IPS-20b (cell line): ENCODE results near the gene SCN1B.
"Not testable (repeated sequence)": the region's sequence is repeated elsewhere in the genome, so short reads cannot be mapped to it uniquely, and the experiment has no call there.

Experiments used
- H3K27ac ChIP-seq: one replicate; pipeline ENCODE4 v1.5.1; 2013; ENCODE audit warnings: low read length
- H3K27me3 ChIP-seq: 2 replicates; pipeline ENCODE4 v1.6.1; 2013; ENCODE audit warnings: mild to moderate bottlenecking, low read length, inconsistent platforms; ENCODE audit not compliant: insufficient read depth
- H3K36me3 ChIP-seq: 2 replicates; pipeline ENCODE4 v1.6.1; 2013; ENCODE audit warnings: low read depth, mild to moderate bottlenecking, inconsistent platforms, low read length, moderate library complexity; ENCODE audit not compliant: insufficient read depth
- H3K4me1 ChIP-seq: 2 replicates; pipeline ENCODE4 v1.6.1; 2013; ENCODE audit warnings: mild to moderate bottlenecking, control low read depth, inconsistent platforms, low read length, moderate library complexity; ENCODE audit not compliant: insufficient read depth
- H3K4me3 ChIP-seq: 2 replicates; pipeline ENCODE4 v1.5.1; 2013; ENCODE audit warnings: mild to moderate bottlenecking, low read length, inconsistent platforms
- H3K9ac ChIP-seq: 2 replicates; pipeline ENCODE4 v1.6.1; 2013; ENCODE audit warnings: low read depth, mild to moderate bottlenecking, inconsistent platforms, low read length, moderate library complexity
- H3K9me3 ChIP-seq: 2 replicates; pipeline ENCODE4 v1.6.1; 2013; ENCODE audit warnings: mild to moderate bottlenecking, low read depth, low read length, inconsistent platforms; ENCODE audit not compliant: insufficient read depth

SCN1B gene

DNA sequence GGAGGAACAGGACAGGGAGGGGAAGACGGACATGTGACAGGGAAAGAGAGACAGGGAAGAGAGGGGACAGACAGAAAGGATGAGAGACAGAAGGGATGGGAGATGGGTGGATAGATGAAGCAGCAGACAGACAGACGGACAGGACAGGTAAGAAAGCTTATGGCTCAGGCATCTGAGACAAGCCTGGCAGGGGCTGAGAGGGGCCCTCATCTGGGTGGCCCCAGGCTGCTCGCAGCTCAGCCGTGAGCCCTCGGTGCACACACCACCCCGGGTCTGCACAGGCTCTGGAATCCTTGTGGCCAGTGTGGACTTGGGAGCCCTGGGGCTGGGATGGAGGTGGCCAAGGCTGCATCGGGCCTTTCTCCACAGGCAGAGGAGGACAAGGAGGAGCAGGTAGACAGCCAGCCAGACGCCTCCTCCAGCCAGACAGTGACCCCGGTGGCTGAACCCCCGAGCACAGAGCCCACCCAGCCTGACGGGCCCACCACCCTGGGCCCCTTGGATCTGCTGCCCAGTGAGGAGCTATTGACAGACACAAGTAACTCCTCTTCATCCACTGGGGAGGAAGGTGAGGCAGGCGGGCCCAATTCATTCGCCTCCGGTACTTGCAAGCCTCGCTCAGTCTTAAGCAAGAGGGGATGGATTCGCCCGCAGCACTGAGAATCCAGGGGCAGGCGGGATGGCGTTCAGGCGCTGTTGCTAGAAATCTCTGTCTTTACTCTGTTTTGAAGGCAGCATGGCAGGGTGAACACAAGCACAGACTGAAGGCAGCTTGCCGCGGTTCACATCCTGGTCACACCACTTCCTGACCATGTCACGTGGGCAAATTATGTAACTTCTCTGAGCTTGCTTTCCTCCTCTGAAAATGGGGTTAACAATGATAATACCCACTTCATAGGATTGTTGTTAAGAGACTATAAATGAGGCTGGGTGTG lies 16.2 kb upstream of the SCN1B start:
- peaks cover 98% of the 10 kb centered on the region for H3K36me3 ChIP-seq

DNA sequence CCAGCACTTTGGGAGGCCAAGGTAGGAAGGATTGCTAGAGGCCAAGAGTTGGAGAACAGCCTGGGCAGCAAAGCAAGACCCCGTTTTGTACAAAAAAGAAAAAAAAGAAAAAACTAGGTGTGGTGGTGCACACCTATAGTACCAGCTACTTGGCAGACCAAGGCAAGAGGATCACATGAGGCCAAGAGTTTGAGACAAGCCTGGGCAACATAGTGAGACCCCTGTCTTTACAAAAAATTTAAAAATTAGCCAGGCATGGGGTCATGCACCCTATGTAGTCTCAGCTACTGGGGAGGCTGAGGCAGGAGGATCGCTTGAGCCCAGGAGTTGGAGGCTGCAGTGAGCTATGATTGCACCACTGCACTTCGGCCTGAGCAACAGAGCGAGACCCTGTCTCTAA lies 15.5 kb upstream of the SCN1B start:
- not testable (repeated sequence) for H3K27ac ChIP-seq, H3K9me3 ChIP-seq, H3K27me3 ChIP-seq, H3K4me1 ChIP-seq, H3K9ac ChIP-seq, H3K4me3 ChIP-seq
- peaks cover 98% of the 10 kb centered on the region for H3K36me3 ChIP-seq

More for the DNA sequence above, 16.2 kb upstream of the SCN1B start:
- no peaks in the 10 kb centered on the region for H3K4me1 ChIP-seq
- H3K9me3 ChIP-seq, result no peaks in the 10 kb centered on the region
- no peak overlapping the region for H3K27ac ChIP-seq
- H3K4me3 ChIP-seq, result no peak overlapping the region
- H3K9ac ChIP-seq, result no peak overlapping the region
- H3K27me3 ChIP-seq, result no peaks in the 10 kb centered on the region

DNA sequence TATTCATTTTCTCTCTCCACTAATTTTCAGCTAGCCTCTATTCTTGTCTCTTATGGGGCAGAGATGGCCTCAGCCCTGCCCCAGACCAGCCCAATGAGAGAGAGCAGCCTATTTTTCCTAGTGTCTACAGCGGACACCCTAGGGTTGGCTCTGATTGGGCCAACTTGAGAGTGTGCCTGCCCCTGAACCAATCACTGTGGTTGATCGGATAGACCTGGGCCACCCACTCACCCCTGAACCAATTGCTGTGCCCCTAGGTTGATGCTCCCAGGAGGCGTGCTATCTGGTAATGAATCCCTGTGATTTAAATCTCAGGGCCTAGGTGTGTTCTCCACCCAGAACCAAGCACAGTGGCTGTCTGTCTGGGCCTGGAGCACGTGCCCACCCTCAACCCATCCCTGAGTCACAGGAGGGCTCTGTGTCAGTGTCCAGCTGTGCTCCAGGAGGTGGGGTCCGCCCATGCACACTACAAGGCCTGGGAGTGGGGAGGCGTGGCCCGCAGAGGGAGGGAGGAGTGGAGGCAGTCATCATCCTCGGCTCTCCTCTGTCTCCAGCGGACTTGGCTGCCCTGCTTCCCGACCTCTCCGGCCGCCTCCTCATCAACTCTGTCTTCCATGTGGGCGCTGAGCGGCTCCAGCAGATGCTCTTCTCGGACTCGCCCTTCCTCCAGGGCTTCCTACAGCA lies 14.9 kb upstream of the SCN1B start:
- Histone ChIP-seq H3K4me3 (no peak overlapping the region), H3K27ac (no peak overlapping the region), H3K4me1 (no peaks in the 10 kb centered on the region), H3K9ac (no peak overlapping the region), H3K9me3 (no peaks in the 10 kb centered on the region), H3K27me3 (no peaks in the 10 kb centered on the region), H3K36me3 (peaks cover 98% of the 10 kb centered on the region)

DNA sequence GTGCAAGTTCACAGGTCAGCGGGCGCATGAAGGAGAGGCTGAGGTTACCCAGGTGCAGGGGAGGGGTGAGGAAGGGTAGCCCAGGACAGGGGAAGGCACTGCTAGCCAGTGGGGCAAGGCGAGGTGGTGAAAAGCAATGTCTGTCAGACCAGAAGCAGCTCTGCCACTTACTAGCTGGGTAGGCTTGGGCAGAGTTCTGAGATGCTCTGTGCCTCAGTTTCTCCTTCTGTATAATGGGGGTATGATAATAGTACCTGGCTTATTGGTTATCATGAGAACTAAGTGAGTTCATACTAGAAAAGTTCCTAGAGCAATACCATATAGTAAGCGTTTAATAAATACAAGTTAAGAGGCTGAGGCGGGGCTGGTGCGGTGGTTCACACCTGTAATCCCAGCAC lies 14.3 kb upstream of the SCN1B start:
- H3K4me3 ChIP-seq, result no peak overlapping the region
- H3K36me3 ChIP-seq, result peaks cover 98% of the 10 kb centered on the region
- H3K27me3 ChIP-seq, result no peaks in the 10 kb centered on the region
- H3K27ac ChIP-seq, result no peak overlapping the region
- no peak overlapping the region for H3K9ac ChIP-seq
- no peaks in the 10 kb centered on the region for H3K4me1 ChIP-seq
- H3K9me3 ChIP-seq, result no peaks in the 10 kb centered on the region

DNA sequence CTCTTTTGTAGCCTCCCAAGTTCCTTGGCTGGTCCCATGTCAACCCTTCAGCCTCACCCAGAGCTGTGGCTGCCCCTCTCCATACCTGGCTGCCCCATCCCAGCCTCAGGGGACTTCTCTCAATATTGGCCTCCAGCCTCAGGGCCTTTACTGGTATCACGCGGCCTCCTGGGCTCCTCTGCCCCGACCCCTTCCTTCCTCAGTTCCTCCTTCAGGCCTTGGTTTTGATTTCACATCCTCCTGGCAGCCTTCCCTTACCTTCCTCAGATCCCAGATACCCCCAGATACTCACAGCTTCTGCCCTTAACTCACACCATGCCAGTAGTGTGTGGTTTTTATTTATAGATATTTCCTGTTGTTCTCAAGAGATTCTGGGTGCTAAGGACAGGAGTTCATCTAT lies 12.8 kb upstream of the SCN1B start:
- H3K9ac ChIP-seq, result no peak overlapping the region
- H3K9me3 ChIP-seq, result no peaks in the 10 kb centered on the region
- H3K4me1 ChIP-seq, result no peaks in the 10 kb centered on the region
- no peak overlapping the region for H3K4me3 ChIP-seq
- H3K27me3 ChIP-seq, result no peaks in the 10 kb centered on the region
- H3K36me3 ChIP-seq, result peaks cover 98% of the 10 kb centered on the region
- no peak overlapping the region for H3K27ac ChIP-seq

DNA sequence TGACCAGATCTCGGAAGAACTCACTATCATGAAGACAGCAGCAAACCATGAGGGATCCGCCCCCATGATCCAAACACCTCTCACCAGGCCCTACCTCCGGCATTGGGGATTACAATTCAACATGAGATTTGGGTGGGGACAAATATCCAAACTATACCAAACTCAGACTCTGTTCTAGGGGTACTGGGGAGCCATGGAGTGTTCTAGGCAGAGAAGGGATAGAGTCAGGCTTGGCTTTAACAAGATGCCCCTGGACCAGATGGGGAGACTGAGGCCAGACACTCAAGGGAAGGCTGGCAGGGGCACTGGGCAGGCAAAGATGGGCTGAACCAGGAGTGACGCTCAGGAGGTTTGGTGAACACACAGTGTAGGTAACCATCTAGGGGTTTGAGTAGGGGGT lies 11.9 kb upstream of the SCN1B start:
- H3K36me3 ChIP-seq, result peaks cover 100% of the 10 kb centered on the region
- H3K9ac ChIP-seq, result no peak overlapping the region
- no peaks in the 10 kb centered on the region for H3K27me3 ChIP-seq
- H3K27ac ChIP-seq, result no peak overlapping the region
- no peak overlapping the region for H3K4me3 ChIP-seq
- H3K4me1 ChIP-seq, result no peaks in the 10 kb centered on the region
- H3K9me3 ChIP-seq, result no peaks in the 10 kb centered on the region

DNA sequence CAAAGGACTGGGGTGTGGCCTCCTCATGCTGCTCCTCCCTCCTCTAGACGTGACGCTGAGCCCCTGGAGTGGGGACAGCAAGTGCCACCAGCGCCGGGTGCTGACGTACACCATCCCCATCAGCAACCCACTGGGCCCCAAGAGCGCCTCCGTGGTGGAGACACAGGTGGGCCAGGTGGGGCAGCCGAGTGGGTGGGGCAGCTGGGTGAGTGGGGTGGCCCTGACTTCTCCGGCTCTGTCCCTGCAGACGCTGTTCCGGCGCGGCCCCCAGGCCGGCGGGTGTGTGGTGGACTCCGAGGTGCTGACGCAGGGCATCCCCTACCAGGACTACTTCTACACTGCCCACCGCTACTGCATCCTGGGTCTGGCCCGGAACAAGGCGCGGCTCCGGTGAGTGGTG lies 11.1 kb upstream of the SCN1B start:
- Histone ChIP-seq H3K4me3 (no peak overlapping the region), H3K27me3 (no peaks in the 10 kb centered on the region), H3K9me3 (no peaks in the 10 kb centered on the region), H3K36me3 (peaks cover 100% of the 10 kb centered on the region), H3K4me1 (no peaks in the 10 kb centered on the region), H3K9ac (no peak overlapping the region), H3K27ac (no peak overlapping the region)

DNA sequence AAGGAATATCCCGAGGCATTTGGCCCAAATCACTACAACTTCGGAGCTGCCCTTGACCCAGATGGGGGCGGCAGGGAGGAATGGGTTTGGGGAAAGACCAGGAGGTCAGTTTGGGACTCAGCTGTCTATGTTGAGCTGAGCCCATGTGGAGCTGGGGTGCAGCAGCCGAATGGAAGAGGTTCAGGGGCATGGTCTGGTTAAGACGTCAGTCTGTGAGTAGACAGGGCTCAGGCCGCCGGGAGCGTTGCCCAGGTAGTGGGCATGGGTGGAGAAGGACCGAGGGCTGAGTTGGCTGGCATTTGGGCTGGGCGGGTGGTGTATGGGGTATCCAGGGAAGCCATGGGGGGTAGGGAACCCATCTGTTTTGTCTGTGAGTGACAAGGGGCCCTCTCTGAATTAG lies 9.3 kb upstream of the SCN1B start:
- Histone ChIP-seq H3K9me3 (no peaks in the 10 kb centered on the region), H3K27me3 (no peaks in the 10 kb centered on the region), H3K4me3 (no peak overlapping the region), H3K4me1 (no peaks in the 10 kb centered on the region), H3K36me3 (peaks cover 100% of the 10 kb centered on the region), H3K27ac (no peak overlapping the region), H3K9ac (no peak overlapping the region)

DNA sequence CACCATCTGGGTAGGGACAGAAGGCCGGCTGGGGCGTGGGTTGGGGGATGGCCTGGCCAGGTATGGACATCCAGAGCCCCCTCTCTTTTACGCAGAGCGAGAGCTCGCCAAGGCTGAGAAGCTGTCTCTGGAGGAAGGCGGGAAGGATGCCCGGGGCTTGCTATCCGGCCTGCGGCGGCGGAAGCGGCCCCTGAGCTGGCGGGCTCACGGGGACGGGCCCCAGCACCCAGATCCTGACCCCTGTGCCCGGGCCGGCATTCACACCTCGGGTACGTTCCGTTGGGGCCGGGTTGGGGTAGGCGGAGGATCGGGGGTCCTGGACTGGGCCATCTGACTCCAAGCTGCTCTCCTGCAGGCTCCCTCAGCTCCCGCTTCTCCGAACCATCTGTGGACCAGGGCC lies 8.7 kb upstream of the SCN1B start:
- no peak overlapping the region for H3K4me3 ChIP-seq
- peaks cover 100% of the 10 kb centered on the region for H3K36me3 ChIP-seq
- no peak overlapping the region for H3K9ac ChIP-seq
- H3K4me1 ChIP-seq, result no peaks in the 10 kb centered on the region
- no peaks in the 10 kb centered on the region for H3K9me3 ChIP-seq
- no peaks in the 10 kb centered on the region for H3K27me3 ChIP-seq
- no peak overlapping the region for H3K27ac ChIP-seq

DNA sequence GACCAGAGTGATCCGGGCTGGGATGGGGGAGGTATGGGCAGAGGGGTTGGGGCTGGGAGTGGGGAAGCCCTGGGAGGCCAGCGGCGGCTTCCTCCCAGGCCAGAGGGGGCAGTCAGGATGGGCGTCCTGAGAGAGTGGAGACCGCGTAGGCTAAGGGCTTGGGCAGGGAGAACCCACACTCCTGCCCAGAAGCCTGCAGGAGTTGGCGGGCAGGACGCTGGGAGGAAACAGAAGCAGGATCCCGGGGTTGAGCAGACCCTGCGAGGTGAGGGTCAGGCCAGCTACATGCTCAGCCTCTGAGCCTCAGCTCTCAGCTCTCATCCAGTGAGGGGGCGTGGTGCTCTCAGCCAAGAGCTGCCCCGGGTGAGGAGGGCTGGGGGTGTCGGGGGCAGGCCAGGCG lies 7.8 kb upstream of the SCN1B start:
- Histone ChIP-seq H3K27ac (no peak overlapping the region), H3K36me3 (peaks cover 100% of the 10 kb centered on the region), H3K4me3 (no peak overlapping the region), H3K27me3 (no peaks in the 10 kb centered on the region), H3K9me3 (no peaks in the 10 kb centered on the region), H3K9ac (no peak overlapping the region), H3K4me1 (no peaks in the 10 kb centered on the region)

DNA sequence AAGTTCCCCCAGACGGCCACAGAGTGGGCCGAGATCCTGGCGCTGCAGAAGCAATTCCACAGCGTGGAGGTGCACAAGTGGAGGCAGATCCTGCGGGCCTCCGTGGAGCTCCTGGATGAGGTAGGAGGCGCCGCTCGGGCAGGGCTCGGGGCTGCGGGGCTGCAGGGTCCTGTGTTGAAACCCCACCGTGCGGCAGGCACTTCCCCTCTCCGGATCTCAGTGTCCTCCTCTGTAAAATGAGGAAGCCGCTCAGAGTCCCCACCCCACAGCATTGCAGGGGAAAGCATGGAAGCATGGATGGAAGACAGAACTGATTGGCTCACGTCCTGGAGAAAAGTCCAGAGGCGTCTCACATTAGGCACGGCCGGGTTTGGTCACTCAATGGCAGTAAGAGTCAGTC lies 6.8 kb upstream of the SCN1B start:
- Histone ChIP-seq H3K9ac (no peak overlapping the region), H3K9me3 (no peaks in the 10 kb centered on the region), H3K27me3 (no peaks in the 10 kb centered on the region), H3K4me3 (no peak overlapping the region), H3K4me1 (no peaks in the 10 kb centered on the region), H3K27ac (no peak overlapping the region), H3K36me3 (peaks cover 100% of the 10 kb centered on the region)

DNA sequence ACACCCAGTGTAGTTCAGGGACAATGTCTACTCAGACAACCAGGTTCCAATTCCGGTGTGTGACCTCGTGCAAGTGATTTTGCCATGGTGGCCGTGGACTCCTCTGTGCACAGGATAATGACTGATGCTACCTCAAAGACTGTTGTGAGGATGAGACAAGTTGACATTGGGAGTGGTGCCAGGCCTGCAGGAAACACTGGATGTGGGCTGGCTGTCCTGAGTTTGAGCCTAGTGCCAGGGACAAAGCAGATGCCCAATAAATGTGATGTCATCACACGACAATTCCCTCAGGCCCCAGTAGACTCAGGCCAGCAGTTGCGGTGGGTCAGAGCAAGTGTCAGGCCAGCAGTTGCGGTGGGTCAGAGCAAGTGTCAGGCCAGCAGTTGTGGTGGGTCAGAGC lies 6.2 kb upstream of the SCN1B start:
- no peak overlapping the region for H3K27ac ChIP-seq
- H3K36me3 ChIP-seq, result peaks cover 93% of the 10 kb centered on the region
- no peaks in the 10 kb centered on the region for H3K4me1 ChIP-seq
- no peaks in the 10 kb centered on the region for H3K9me3 ChIP-seq
- no peaks in the 10 kb centered on the region for H3K27me3 ChIP-seq
- no peak overlapping the region for H3K4me3 ChIP-seq
- H3K9ac ChIP-seq, result no peak overlapping the region
